Brain microvascular endothelial cell (primary cell): Measurements from ENCODE around the gene EFHC1.

ENCODE experiments used
- DNase-seq: peaks from one replicate; pipeline ENCODE4 v3.0.0-alpha.2; 2020
- H3K27ac ChIP-seq: fragments of 250-450 bp; sonication (Bioruptor Pico); 2 replicates; pipeline ENCODE4 v1.5.1; 2020; ENCODE audit warnings: mild to moderate bottlenecking, moderate library complexity
- H3K27me3 ChIP-seq: fragments of 250-450 bp; sonication (Bioruptor Pico); replicated peaks from 2 replicates; pipeline ENCODE4 v1.5.1; 2020; ENCODE audit warnings: mild to moderate bottlenecking
- H3K36me3 ChIP-seq: fragments of 250-450 bp; sonication (Bioruptor Pico); replicated peaks from 2 replicates; pipeline ENCODE4 v1.5.1; 2020; ENCODE audit warnings: mild to moderate bottlenecking
- H3K4me3 ChIP-seq: 2 replicates; pipeline ENCODE4 v1.5.1; 2011; ENCODE audit warnings: low read depth, mild to moderate bottlenecking, control low read depth, low read length, moderate library complexity
- in situ Hi-C: cut with HindIII; loops from 2 replicates; pipeline ENCODE4 v1.10.0; 2017; ENCODE audit warnings: low sequenced_read_pairs, low pct_ligation_motif_present
- TF ChIP-seq, protein P1 (sequence below): IDR thresholded peaks from 2 replicates; pipeline ENCODE4 v1.5.1; 2011; ENCODE audit warnings: low read depth, mild to moderate bottlenecking, moderate library complexity, low read length, control low read depth, inconsistent platforms; ENCODE audit errors: missing control alignments

Gene EFHC1

DNA sequence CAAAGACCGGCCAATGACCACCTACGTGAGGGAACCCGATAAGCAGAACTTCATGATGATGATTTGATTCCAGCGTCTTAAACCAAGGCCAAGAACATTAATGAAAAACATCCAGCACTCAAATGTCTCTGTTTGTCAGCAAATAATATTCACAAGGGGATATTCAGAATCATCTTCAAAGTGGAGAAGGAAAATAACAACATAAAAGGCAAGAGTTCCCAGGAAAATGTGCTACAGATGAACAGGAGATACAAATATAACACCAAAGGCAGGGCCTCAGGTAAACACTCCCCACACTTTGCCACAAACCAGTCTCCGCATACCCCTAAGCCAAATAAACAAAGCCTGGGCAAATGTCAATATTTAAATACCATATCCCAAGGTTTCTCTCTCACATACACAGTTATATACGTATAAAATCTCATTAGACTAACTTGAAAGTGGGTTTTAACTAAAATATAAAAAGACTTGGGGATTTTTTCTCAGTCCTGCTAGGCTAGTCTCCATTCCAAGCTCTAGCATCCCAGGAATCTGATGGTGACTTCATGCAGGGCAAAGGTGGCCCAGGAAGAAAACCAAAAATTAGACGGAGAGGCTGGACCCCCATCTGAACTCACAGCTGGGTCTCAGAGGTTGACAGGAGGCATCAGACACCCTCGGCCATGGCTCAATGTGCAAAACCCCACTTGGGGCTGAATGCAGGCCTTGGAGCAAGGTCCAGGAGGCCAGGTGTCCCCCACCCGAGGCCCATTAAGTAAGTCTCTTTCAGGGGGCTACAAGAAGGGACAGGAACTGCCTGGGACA is 124.7 kb downstream of the EFHC1 start:
- no peak for DNase-seq
- H3K27me3 ChIP-seq, result no peaks in the 10 kb centered on the region
- in situ Hi-C loops, result no loop called here
- no peak overlapping the region for H3K4me3 ChIP-seq
- peak overlapping the region; percentile 84 for H3K27ac ChIP-seq
- peaks cover 26% of the 10 kb centered on the region for H3K36me3 ChIP-seq
- TF ChIP-seq, protein P1, sequence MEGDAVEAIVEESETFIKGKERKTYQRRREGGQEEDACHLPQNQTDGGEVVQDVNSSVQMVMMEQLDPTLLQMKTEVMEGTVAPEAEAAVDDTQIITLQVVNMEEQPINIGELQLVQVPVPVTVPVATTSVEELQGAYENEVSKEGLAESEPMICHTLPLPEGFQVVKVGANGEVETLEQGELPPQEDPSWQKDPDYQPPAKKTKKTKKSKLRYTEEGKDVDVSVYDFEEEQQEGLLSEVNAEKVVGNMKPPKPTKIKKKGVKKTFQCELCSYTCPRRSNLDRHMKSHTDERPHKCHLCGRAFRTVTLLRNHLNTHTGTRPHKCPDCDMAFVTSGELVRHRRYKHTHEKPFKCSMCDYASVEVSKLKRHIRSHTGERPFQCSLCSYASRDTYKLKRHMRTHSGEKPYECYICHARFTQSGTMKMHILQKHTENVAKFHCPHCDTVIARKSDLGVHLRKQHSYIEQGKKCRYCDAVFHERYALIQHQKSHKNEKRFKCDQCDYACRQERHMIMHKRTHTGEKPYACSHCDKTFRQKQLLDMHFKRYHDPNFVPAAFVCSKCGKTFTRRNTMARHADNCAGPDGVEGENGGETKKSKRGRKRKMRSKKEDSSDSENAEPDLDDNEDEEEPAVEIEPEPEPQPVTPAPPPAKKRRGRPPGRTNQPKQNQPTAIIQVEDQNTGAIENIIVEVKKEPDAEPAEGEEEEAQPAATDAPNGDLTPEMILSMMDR, result no peak

DNA sequence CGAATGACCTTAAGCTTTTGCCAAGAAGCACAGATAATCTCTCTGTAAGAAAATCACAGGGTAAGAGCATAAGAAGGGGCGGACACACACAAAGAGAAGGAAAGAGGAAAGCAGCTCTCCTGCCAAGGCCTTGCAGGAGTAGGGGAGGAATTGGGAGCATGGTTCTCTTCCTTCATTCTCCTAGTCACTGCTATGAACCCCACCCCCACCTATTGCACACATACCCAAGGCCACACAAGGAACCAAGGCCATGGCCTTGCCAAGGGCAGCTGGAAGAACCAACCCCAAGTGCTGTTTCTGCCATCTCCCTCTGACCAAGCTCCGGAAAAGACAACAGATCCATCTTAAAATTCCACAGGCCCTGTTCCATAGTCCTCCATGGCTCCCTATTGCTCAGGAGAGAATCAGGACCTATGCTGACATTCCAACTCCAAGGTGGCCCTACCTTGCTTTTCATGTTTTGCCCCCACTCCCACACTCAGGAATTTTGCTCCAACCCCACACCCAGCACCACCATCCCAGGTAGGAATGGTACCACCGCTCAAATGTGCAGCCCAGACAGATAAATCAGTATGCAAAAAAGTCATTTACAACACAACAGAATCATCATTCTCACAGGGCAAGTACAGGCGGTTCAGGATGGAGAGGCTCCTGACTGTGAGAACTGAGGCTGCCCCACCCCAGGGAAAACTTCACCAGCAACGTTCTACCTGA is 125.4 kb downstream of the EFHC1 start:
- Histone ChIP-seq H3K36me3 (peaks cover 26% of the 10 kb centered on the region), H3K4me3 (no peak overlapping the region), H3K27ac (peak overlapping the region; percentile 84), H3K27me3 (no peaks in the 10 kb centered on the region)
- in situ Hi-C loops, result no loop called here
- DNase-seq, result no peak
- TF ChIP-seq, protein P1, result no peak

DNA sequence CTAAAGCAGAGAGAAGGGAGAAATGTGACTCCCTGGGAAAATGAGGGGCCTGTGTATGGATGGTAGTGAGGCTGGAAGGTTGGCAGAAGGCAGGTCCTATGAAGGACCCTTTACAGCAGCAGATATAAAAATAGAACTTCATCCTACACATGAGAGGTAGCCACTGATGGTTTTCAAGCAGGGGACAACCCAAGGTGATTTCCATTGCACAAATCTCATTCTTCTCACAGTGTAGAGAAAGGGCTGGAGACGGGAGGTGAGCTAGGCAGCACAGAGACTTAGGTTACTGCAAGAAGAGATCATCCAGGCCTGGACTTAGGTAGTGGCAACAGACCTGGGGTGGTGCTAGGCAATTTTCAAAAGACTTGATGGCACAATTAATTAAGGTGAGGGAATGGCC is 126.0 kb downstream of the EFHC1 start:
- no peaks in the 10 kb centered on the region for H3K27me3 ChIP-seq
- H3K36me3 ChIP-seq, result peaks cover 24% of the 10 kb centered on the region
- in situ Hi-C loops, result no loop called here
- TF ChIP-seq, protein P1, result no peak
- H3K27ac ChIP-seq, result peak overlapping the region; percentile 84
- no peak for DNase-seq
- H3K4me3 ChIP-seq, result no peak overlapping the region

DNA sequence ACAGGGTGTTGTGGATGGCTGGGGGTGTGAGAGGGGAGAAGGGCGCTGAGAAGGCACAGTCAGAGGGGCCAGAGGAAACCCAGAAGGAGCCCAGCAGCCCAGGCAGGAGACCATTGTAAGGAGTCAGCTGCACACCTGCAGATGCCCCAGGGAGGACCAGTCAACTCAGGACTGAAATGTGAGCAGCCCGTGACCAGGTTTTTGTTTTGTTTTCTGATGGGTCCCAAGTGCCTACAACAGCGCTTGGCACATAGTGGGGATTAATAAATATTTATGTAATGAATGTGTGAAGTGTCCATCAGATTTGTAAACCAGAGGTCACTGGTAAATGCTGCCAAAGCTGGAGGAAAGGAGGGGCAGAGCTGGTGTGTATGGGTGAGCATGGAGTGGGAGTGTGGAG is 126.5 kb downstream of the EFHC1 start:
- H3K27ac ChIP-seq, result peak overlapping the region; percentile 84
- no peak for DNase-seq
- peaks cover 22% of the 10 kb centered on the region for H3K36me3 ChIP-seq
- in situ Hi-C loops, result no loop called here
- H3K27me3 ChIP-seq, result no peaks in the 10 kb centered on the region
- TF ChIP-seq, protein P1, result no peak
- H3K4me3 ChIP-seq, result no peak overlapping the region

DNA sequence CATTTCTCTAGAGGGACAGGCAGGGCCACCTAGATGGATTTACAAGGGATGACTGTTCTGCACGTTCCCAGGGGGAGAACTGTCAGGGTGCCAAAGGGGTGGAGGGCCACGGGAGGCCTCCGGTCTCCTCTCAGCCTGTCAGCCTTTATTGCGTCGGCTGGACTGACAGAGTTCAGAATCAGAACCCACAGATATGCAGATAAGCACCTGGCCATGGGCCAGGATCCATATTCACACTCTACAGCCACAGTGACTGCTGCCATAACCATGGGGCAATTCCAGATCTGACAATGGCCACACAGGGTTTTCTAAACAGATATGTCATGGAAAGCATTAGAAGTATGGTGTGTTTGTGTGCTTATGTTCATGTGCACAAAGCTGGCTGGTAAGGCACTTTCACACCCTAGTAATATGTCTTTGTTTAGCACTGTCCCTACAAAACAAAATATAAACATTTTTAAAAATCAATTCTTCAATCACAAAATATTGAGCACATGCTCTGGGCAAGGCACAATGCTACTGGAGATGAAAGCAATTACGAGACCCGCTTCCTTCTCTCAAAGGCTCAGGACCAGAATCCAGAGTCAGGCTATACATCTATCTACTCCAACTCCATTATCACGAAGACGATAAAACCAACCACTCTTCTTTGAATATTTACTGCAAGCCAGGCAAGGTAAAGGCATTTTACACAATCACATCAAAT is 127.7 kb downstream of the EFHC1 start:
- DNase-seq, result peak; percentile 97
- Histone ChIP-seq H3K27ac (peak overlapping the region; percentile 84), H3K4me3 (no peak overlapping the region), H3K27me3 (no peaks in the 10 kb centered on the region), H3K36me3 (peaks cover 22% of the 10 kb centered on the region)
- in situ Hi-C loops, result no loop called here
- TF ChIP-seq, protein P1, result no peak
